Subcutaneous abdominal adipose tissue (tissue), 5 donors: Measurements from ENCODE around the gene FTH1.

ENCODE experiments used
- H3K27ac ChIP-seq: one replicate; pipeline ENCODE4 v1.7.0; 2013; ENCODE audit warnings: low read depth, mild to moderate bottlenecking, inconsistent platforms, low read length, moderate library complexity
- H3K27me3 ChIP-seq, 5 donors: one replicate each; pipeline ENCODE4 v1.7.0; 2013; ENCODE audit warnings: low read length in 5 of 5, inconsistent platforms in 1 of 5; ENCODE audit not compliant: control insufficient read depth in 5 of 5, insufficient read depth in 4 of 5
- H3K36me3 ChIP-seq, 5 donors: one replicate each; pipeline ENCODE4 v1.7.0; 2013; ENCODE audit warnings: low read length in 5 of 5; ENCODE audit not compliant: control insufficient read depth in 5 of 5, insufficient read depth in 5 of 5
- H3K4me1 ChIP-seq, 5 donors: one replicate each; pipeline ENCODE4 v1.7.0; 2013; ENCODE audit warnings: low read length in 5 of 5, mild to moderate bottlenecking in 3 of 5, moderate library complexity in 1 of 5; ENCODE audit not compliant: control insufficient read depth in 5 of 5, insufficient read depth in 5 of 5
- H3K4me3 ChIP-seq, 5 donors: one replicate each; pipeline ENCODE4 v1.7.0; 2013; ENCODE audit warnings: low read length in 5 of 5, low read depth in 1 of 5
- H3K9ac ChIP-seq, 5 donors: one replicate each; pipeline ENCODE4 v1.7.0; 2013; ENCODE audit warnings: low read length in 5 of 5, mild to moderate bottlenecking in 4 of 5, moderate library complexity in 3 of 5
- H3K9me3 ChIP-seq, 5 donors: one replicate each; pipeline ENCODE4 v1.7.0; 2013; ENCODE audit warnings: low read length in 5 of 5; ENCODE audit not compliant: control insufficient read depth in 5 of 5
- donor health status: healthy.
- donor health status: healthy.
- donor health status: healthy.
- donor health status: healthy.
- donor health status: healthy.

FTH1 gene

GRCh38 chr11:61967116-61967923, at the start of gene FTH1:
Gene FTH1 (minus strand): TSS chr11:61967634. CDS start chr11:61967425, 209 bp downstream.
- Histone ChIP-seq H3K4me1 (peaks cover 26 to 80% (median 76%) of the 10 kb centered on the region in 5 donors), H3K27me3 (no peaks in the 10 kb centered on the region), H3K9me3 (no peaks in the 10 kb centered on the region), H3K27ac (peak within 1 kb of the TSS; percentile 100), H3K36me3 (peaks cover 8 to 29% (median 21%) of the 10 kb centered on the region in 5 donors), H3K9ac (peak within 1 kb of the TSS; percentile 90 to 100 (median 99)), H3K4me3 (peak within 1 kb of the TSS; percentile 95 to 100 (median 99))

- Histone ChIP-seq H3K9ac (no peak overlapping the region), H3K9me3 (peaks cover 0 to under 1% (median 0%) of the 10 kb centered on the region in 5 donors), H3K4me1 (peaks cover 0 to 9% (median 6%) of the 10 kb centered on the region in 5 donors), H3K4me3 (no peak overlapping the region), H3K27me3 (no peaks in the 10 kb centered on the region), H3K36me3 (no peaks in the 10 kb centered on the region), H3K27ac (no peak overlapping the region)
Observed at GRCh38 chr11:62015615-62016014, 48.2 kb upstream of the FTH1 start.

- Histone ChIP-seq H3K27me3 (no peaks in the 10 kb centered on the region), H3K36me3 (no peaks in the 10 kb centered on the region), H3K27ac (no peak overlapping the region), H3K4me1 (peaks cover 0 to 9% (median 6%) of the 10 kb centered on the region in 5 donors), H3K9me3 (no peaks in the 10 kb centered on the region), H3K4me3 (no peak overlapping the region), H3K9ac (no peak overlapping the region)
Observed at GRCh38 chr11:62013537-62014476, 46.4 kb upstream of the FTH1 start.

GRCh38 chr11:62012832-62013461, 45.5 kb upstream of the FTH1 start:
- Histone ChIP-seq H3K27ac (no peak overlapping the region), H3K9ac (no peak overlapping the region), H3K4me1 (peaks cover 0 to 9% (median 0%) of the 10 kb centered on the region in 5 donors), H3K36me3 (no peaks in the 10 kb centered on the region), H3K27me3 (no peaks in the 10 kb centered on the region), H3K4me3 (no peak overlapping the region), H3K9me3 (no peaks in the 10 kb centered on the region)

GRCh38 chr11:62012451-62012831, 45.0 kb upstream of the FTH1 start:
- Histone ChIP-seq H3K4me1 (peaks cover 0 to 9% (median 0%) of the 10 kb centered on the region in 5 donors), H3K9ac (no peak overlapping the region), H3K36me3 (no peaks in the 10 kb centered on the region), H3K9me3 (no peaks in the 10 kb centered on the region), H3K4me3 (no peak overlapping the region), H3K27ac (no peak overlapping the region), H3K27me3 (no peaks in the 10 kb centered on the region)

- H3K4me1 ChIP-seq = peaks cover 0 to 9% (median 0%) of the 10 kb centered on the region in 5 donors
- no peaks in the 10 kb centered on the region for H3K27me3 ChIP-seq
- H3K27ac ChIP-seq = no peak overlapping the region
- no peaks in the 10 kb centered on the region for H3K9me3 ChIP-seq
- no peak overlapping the region for H3K4me3 ChIP-seq
- no peaks in the 10 kb centered on the region for H3K36me3 ChIP-seq
- H3K9ac ChIP-seq = no peak overlapping the region
Observed at GRCh38 chr11:62011881-62012280, 44.4 kb upstream of the FTH1 start.

GRCh38 chr11:62010935-62011528, 43.6 kb upstream of the FTH1 start:
- Histone ChIP-seq H3K4me1 (peaks cover 0 to 9% (median 0%) of the 10 kb centered on the region in 5 donors), H3K9me3 (no peaks in the 10 kb centered on the region), H3K4me3 (no peak overlapping the region), H3K9ac (no peak overlapping the region), H3K27ac (no peak overlapping the region), H3K27me3 (no peaks in the 10 kb centered on the region), H3K36me3 (no peaks in the 10 kb centered on the region)

- H3K9me3 ChIP-seq = no peaks in the 10 kb centered on the region
- no peak overlapping the region for H3K4me3 ChIP-seq
- no peaks in the 10 kb centered on the region for H3K27me3 ChIP-seq
- no peak overlapping the region for H3K27ac ChIP-seq
- peaks cover 0 to 20% (median 13%) of the 10 kb centered on the region in 5 donors for H3K4me1 ChIP-seq
- no peaks in the 10 kb centered on the region for H3K36me3 ChIP-seq
- H3K9ac ChIP-seq = no peak overlapping the region
Observed at GRCh38 chr11:62008193-62008592, 40.8 kb upstream of the FTH1 start.

- peaks cover 0 to 22% (median 16%) of the 10 kb centered on the region in 5 donors for H3K4me1 ChIP-seq
- H3K9me3 ChIP-seq = peaks cover 0 to 3% (median 0%) of the 10 kb centered on the region in 5 donors
- no peaks in the 10 kb centered on the region for H3K27me3 ChIP-seq
- no peak overlapping the region for H3K27ac ChIP-seq
- H3K9ac ChIP-seq = no peak overlapping the region
- no peaks in the 10 kb centered on the region for H3K36me3 ChIP-seq
- H3K4me3 ChIP-seq = no peak overlapping the region
Observed at GRCh38 chr11:62004473-62004872, 37.0 kb upstream of the FTH1 start.
